Smooth muscle cell of the brain vasculature (primary cell): ENCODE measurements around the gene HNRNPA0.
"Not testable (repeated sequence)": the region's sequence is repeated elsewhere in the genome, so short reads cannot be mapped to it uniquely, and the experiment has no call there.

Source experiments
- DNase-seq: peaks from one replicate; pipeline ENCODE4 v3.0.0-alpha.2; 2012; ENCODE audit warnings: low read depth, low spot score

HNRNPA0 gene

GRCh38 chr5:137754188-137754960, at the start of gene HNRNPA0:
TSS of gene HNRNPA0 (minus strand) at chr5:137754363. CDS start at chr5:137754066, 297 bp downstream.
- DNase-seq, result peak; percentile 94

GRCh38 chr5:137802282-137803210, 48.4 kb upstream of the HNRNPA0 start:
- no peak for DNase-seq

GRCh38 chr5:137800700-137801411, 46.7 kb upstream of the HNRNPA0 start:
- DNase-seq, result no peak

- DNase-seq, result no peak
Measured at GRCh38 chr5:137796279-137796678, 42.1 kb upstream of the HNRNPA0 start.

- no peak for DNase-seq
Measured at GRCh38 chr5:137794863-137795262, 40.7 kb upstream of the HNRNPA0 start.

- no peak for DNase-seq
Measured at GRCh38 chr5:137792303-137792702, 38.1 kb upstream of the HNRNPA0 start.

GRCh38 chr5:137791799-137792198, 37.6 kb upstream of the HNRNPA0 start:
- DNase-seq, result no peak

- DNase-seq, result no peak
Measured at GRCh38 chr5:137791387-137791786, 37.2 kb upstream of the HNRNPA0 start.

GRCh38 chr5:137788560-137788959, 34.4 kb upstream of the HNRNPA0 start:
- not testable (repeated sequence) for DNase-seq

- DNase-seq, result no peak
Measured at GRCh38 chr5:137782984-137783536, 28.9 kb upstream of the HNRNPA0 start.

- no peak for DNase-seq
Measured at GRCh38 chr5:137782055-137782454, 27.9 kb upstream of the HNRNPA0 start.

- DNase-seq, result peak; percentile 29
Measured at GRCh38 chr5:137778772-137779564, 24.8 kb upstream of the HNRNPA0 start.

GRCh38 chr5:137767937-137768336, 13.8 kb upstream of the HNRNPA0 start:
- not testable (repeated sequence) for DNase-seq

GRCh38 chr5:137761566-137761965, 7.4 kb upstream of the HNRNPA0 start:
- DNase-seq, result no peak

- DNase-seq, result no peak
Measured at GRCh38 chr5:137760719-137761516, 6.8 kb upstream of the HNRNPA0 start.

GRCh38 chr5:137760294-137760693, 6.1 kb upstream of the HNRNPA0 start:
- no peak for DNase-seq

GRCh38 chr5:137758715-137759306, 4.6 kb upstream of the HNRNPA0 start:
- no peak for DNase-seq

GRCh38 chr5:137758121-137758520, 4.0 kb upstream of the HNRNPA0 start:
- DNase-seq, result no peak

- no peak for DNase-seq
Measured at GRCh38 chr5:137757634-137758033, 3.5 kb upstream of the HNRNPA0 start.
